Neuron (in vitro differentiated cells): ENCODE data around the gene SAG.

Source experiments
- H2AFZ ChIP-seq: one replicate; pipeline ENCODE4 v1.6.1; 2013; ENCODE audit warnings: low read depth, mild to moderate bottlenecking, inconsistent platforms, low read length, moderate library complexity
- H3K27me3 ChIP-seq: one replicate; pipeline ENCODE4 v1.6.1; 2013; ENCODE audit warnings: low read length; ENCODE audit not compliant: insufficient read depth
- H3K36me3 ChIP-seq: one replicate; pipeline ENCODE4 v1.6.1; 2013; ENCODE audit warnings: low read length; ENCODE audit not compliant: insufficient read depth
- H3K4me1 ChIP-seq: one replicate; pipeline ENCODE4 v1.6.1; 2013; ENCODE audit warnings: low read length; ENCODE audit not compliant: insufficient read depth
- H3K4me3 ChIP-seq: 2 replicates; pipeline ENCODE4 v1.5.1; 2013; ENCODE audit warnings: mild to moderate bottlenecking, low read length, moderate library complexity
- H3K9me3 ChIP-seq: one replicate; pipeline ENCODE4 v1.6.1; 2013; ENCODE audit warnings: low read length

Gene SAG

DNA sequence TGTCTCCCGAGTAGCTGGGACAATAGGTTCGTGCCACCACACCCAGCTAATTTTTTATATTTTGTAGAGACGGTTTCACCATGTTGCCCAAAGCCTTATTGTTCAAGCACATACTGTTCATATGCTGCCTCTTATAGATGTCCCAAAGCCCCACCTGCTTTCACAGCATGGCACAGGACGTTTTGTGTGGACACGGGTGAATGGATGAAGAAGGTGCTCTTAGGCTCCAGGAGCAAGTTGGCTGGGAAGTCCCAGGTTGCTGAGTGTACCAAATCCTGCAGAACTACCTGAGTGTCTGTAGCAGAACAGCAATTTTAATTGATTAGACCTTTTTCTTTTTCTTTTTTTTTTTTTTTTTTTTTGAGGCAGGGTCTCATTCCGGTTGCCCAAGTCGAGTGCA lies 10.5 kb upstream of the SAG start:
- Histone ChIP-seq H2AFZ (no peak overlapping the region), H3K27me3 (no peaks in the 10 kb centered on the region), H3K4me1 (no peaks in the 10 kb centered on the region), H3K4me3 (no peak overlapping the region), H3K9me3 (no peaks in the 10 kb centered on the region), H3K36me3 (peaks cover 33% of the 10 kb centered on the region)

DNA sequence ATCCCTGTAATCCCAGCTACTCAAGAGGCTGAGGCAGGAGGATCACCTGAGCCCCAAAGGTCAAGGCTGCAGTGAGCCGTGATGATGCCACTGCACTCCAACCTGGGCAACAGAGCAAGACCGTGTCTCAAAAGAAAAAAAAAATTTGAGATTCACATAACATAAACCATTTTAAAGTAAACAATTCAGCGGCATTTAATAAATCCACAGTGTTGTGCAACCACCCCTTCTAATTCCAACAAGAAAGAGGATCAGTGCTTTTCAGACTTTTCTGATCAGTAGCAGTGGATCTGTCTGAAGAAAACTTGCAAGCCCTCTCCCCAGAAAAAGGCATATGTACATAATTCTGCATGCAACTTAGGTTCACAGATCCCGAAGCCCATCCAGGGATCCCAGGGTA lies 7.2 kb upstream of the SAG start:
- H3K9me3 ChIP-seq, result no peaks in the 10 kb centered on the region
- no peak overlapping the region for H3K4me3 ChIP-seq
- no peaks in the 10 kb centered on the region for H3K27me3 ChIP-seq
- H3K36me3 ChIP-seq, result peaks cover 3% of the 10 kb centered on the region
- H3K4me1 ChIP-seq, result no peaks in the 10 kb centered on the region
- no peak overlapping the region for H2AFZ ChIP-seq

DNA sequence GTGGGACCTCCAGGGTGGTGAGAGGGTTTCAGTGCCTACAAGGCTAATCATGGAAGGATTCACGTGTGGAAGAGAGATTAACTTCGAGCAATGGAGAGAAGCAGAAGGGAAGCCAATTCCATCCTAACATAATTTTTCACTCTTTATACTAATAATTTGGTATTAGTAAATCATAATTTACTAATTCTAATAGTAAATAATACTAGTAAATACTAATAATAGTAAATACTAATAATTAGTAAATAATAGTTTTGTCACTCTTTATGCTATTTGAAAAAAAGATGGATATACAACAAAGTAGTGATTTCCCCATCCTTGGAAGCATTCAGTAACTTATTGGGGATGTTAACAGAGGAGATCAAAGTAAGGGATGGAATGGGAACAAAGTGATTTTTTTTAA lies 6.4 kb upstream of the SAG start:
- Histone ChIP-seq H3K4me3 (no peak overlapping the region), H3K9me3 (no peaks in the 10 kb centered on the region), H2AFZ (no peak overlapping the region), H3K36me3 (no peaks in the 10 kb centered on the region), H3K27me3 (no peaks in the 10 kb centered on the region), H3K4me1 (no peaks in the 10 kb centered on the region)

DNA sequence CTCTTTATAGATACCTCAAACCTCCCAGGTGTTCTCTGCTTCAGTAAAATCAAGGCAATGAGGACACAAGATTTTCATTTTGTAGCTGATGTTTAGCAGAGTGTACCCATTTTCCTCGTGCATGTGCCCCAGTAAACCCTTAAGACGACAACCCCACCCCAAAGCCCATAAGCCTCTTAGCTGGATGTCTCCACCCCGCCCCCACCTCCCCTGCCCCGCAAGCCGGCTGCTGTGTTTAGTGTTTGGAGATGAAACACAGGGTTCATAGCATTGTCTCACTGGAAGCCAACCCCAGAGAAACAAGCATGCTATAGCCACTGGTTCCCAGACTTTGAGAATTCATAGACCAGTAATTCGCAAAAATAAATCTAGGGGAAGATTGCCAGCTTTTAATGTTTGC lies 5.8 kb upstream of the SAG start:
- Histone ChIP-seq H2AFZ (no peak overlapping the region), H3K4me1 (no peaks in the 10 kb centered on the region), H3K4me3 (no peak overlapping the region), H3K9me3 (no peaks in the 10 kb centered on the region), H3K36me3 (no peaks in the 10 kb centered on the region), H3K27me3 (no peaks in the 10 kb centered on the region)

DNA sequence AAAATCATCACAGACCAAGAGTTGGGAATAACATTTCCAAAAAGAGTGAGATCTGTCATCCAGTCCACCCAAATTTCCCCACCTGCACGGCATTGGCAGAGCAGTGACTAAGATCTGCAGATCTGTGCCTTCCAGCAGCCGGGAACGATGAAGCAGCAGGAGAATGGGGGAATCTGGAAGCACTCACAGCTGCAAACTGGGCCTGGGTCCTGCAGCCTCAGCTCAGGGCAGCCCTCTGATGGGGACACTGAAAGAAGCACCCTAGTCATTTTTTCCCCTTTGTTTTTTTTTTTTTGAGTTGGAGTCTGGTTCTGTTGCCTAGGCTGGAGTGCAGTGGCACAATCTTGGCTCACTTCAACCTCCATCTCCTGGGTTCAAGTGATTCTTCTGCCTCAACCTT lies 4.4 kb upstream of the SAG start:
- Histone ChIP-seq H3K9me3 (no peaks in the 10 kb centered on the region), H2AFZ (no peak overlapping the region), H3K4me1 (no peaks in the 10 kb centered on the region), H3K4me3 (no peak overlapping the region), H3K36me3 (no peaks in the 10 kb centered on the region), H3K27me3 (peaks cover 6% of the 10 kb centered on the region)

GRCh38 chr2:233311241-233311926 lies 3.8 kb downstream of the SAG start:
- Histone ChIP-seq H2AFZ (no peak overlapping the region), H3K27me3 (peaks cover 29% of the 10 kb centered on the region), H3K4me1 (no peaks in the 10 kb centered on the region), H3K36me3 (no peaks in the 10 kb centered on the region), H3K9me3 (no peaks in the 10 kb centered on the region), H3K4me3 (no peak overlapping the region)

DNA sequence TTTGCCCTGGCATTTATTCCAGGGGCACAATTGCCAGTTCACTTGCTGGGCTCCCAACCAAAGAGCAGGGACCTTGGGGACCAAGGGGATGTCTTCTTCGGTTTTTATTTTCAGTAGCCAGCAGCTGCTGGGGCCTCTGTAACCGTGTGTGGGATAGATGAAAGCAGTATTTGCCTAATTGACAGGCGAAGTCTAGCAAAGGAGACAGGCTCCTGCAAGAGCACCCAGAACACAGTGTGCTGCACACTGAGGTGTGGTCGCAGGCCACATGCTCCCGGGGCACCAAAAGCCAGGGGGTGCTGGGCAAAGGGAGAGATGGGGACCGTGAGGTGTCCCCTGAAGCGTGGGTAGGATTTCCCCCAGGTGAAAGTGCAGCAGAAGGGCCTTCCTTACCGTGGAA lies 5.3 kb downstream of the SAG start:
- Histone ChIP-seq H2AFZ (no peak overlapping the region), H3K4me3 (no peak overlapping the region), H3K9me3 (no peaks in the 10 kb centered on the region), H3K36me3 (no peaks in the 10 kb centered on the region), H3K4me1 (no peaks in the 10 kb centered on the region), H3K27me3 (peaks cover 24% of the 10 kb centered on the region)

GRCh38 chr2:233314180-233314925 lies 6.7 kb downstream of the SAG start:
- Histone ChIP-seq H3K4me3 (no peak overlapping the region), H2AFZ (no peak overlapping the region), H3K36me3 (no peaks in the 10 kb centered on the region), H3K9me3 (no peaks in the 10 kb centered on the region), H3K27me3 (peaks cover 30% of the 10 kb centered on the region), H3K4me1 (peaks cover 3% of the 10 kb centered on the region)

DNA sequence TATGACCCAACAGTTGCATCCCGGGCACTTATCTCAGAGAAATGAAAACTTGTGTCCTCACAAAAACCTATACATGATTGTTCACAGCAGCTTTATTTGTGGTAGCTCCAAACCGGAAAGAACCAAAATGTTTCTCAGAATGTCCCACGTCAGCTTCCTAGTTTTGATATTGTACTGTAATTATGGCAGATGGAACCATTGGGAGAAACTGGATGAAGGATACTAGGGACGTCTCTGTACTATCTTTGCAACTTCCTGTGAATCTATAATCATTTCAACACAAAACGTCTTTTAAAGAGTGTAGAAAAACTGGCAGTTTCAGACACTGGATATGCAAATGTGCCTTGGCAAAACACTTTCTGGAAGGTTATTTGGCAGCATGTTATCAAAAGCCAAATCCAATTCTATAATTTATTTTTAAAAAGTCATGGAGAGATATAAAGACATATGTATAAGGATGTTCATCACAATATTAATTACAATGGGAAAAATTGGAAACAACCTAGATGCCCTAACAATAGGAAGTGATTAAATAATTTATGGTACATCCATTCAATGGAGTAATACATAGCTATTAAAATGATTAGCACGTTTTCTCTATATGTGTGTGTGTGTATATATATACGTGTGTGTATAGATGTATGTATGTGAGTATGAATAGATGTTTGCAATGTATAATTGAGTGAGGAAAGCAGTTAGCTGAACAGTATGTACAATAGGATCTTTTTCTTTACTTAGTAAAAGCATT lies 9.8 kb downstream of the SAG start:
- H3K4me1 ChIP-seq, result peaks cover 7% of the 10 kb centered on the region
- peaks cover 46% of the 10 kb centered on the region for H3K27me3 ChIP-seq

GRCh38 chr2:233319256-233319655 lies 11.6 kb downstream of the SAG start:
- peaks cover 7% of the 10 kb centered on the region for H3K4me1 ChIP-seq
- H2AFZ ChIP-seq, result no peak overlapping the region
- H3K36me3 ChIP-seq, result no peaks in the 10 kb centered on the region
- no peaks in the 10 kb centered on the region for H3K9me3 ChIP-seq
- peaks cover 40% of the 10 kb centered on the region for H3K27me3 ChIP-seq
- H3K4me3 ChIP-seq, result no peak overlapping the region

More for the DNA sequence above, 9.8 kb downstream of the SAG start:
- Histone ChIP-seq H3K9me3 (no peaks in the 10 kb centered on the region), H2AFZ (no peak overlapping the region), H3K36me3 (no peaks in the 10 kb centered on the region), H3K4me3 (no peak overlapping the region)

GRCh38 chr2:233320470-233320869 lies 12.9 kb downstream of the SAG start:
- peaks cover 46% of the 10 kb centered on the region for H3K27me3 ChIP-seq

GRCh38 chr2:233321166-233321565 lies 13.6 kb downstream of the SAG start:
- Histone ChIP-seq H3K4me1 (peaks cover 7% of the 10 kb centered on the region), H3K4me3 (no peak overlapping the region), H2AFZ (no peak overlapping the region), H3K9me3 (no peaks in the 10 kb centered on the region), H3K27me3 (peaks cover 51% of the 10 kb centered on the region), H3K36me3 (no peaks in the 10 kb centered on the region)

More at GRCh38 chr2:233320470-233320869, 12.9 kb downstream of the SAG start:
- no peak overlapping the region for H3K4me3 ChIP-seq
- no peaks in the 10 kb centered on the region for H3K9me3 ChIP-seq
- H3K36me3 ChIP-seq, result no peaks in the 10 kb centered on the region
- H3K4me1 ChIP-seq, result peaks cover 7% of the 10 kb centered on the region
- H2AFZ ChIP-seq, result no peak overlapping the region

DNA sequence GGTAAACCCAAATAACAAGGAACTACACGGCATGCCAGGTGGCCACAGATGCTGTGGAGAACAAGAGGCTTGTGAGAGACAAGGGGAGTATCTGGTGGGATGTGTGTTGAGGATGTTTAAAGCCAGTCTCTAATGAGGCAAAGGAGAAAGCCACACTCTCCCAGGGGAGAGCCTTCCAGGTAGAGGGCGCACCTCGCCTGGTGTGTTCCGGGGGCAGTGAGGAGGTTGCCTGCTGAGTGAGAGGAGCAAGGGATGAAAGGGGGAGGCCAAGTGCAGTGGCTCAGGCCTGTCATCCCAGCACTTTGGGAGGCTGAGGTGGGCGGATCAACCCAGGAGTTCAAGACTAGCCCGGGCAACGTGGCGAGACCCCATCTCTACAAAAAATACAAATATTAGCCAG lies 16.2 kb downstream of the SAG start:
- Histone ChIP-seq H2AFZ (no peak overlapping the region), H3K36me3 (no peaks in the 10 kb centered on the region), H3K4me1 (peaks cover 7% of the 10 kb centered on the region), H3K27me3 (peaks cover 62% of the 10 kb centered on the region), H3K9me3 (no peaks in the 10 kb centered on the region), H3K4me3 (no peak overlapping the region)
